ENCODE measurements around the gene APBA2.

Gene APBA2

GRCh38 chr15:29122506-29122905 lies 236.7 kb downstream of the APBA2 start:
- Histone ChIP-seq H3K4me1 (ENCODE audit: insufficient read depth, low read length, severe bottlenecking) (no peaks in the 10 kb centered on the region), H3K4me3 (ENCODE audit: low read depth, low read length, poor library complexity, severe bottlenecking) (no peak overlapping the region), H3K9me2 (ENCODE audit: low read depth, low read length) (no peaks in the 10 kb centered on the region), H3K9me3 (ENCODE audit: low read length) (no peaks in the 10 kb centered on the region), H3F3A (ENCODE audit: insufficient read depth, low read length) (no peaks in the 10 kb centered on the region), H3K27me3 (ENCODE audit: insufficient read depth, low read length) (no peaks in the 10 kb centered on the region), H2AFZ (ENCODE audit: low read length) (no peak overlapping the region), H3K27ac (ENCODE audit: low read depth, low read length, poor library complexity, severe bottlenecking) (no peak overlapping the region), H4K20me1 (ENCODE audit: insufficient read depth, low read length) (no peaks in the 10 kb centered on the region), H3K4me2 (ENCODE audit: low read length) (no peak overlapping the region), H3K79me2 (ENCODE audit: insufficient read depth, low read length) (no peaks in the 10 kb centered on the region), H3K36me3 (ENCODE audit: insufficient read depth, low read length) (no peaks in the 10 kb centered on the region), H3K9ac (ENCODE audit: low read length) (no peak overlapping the region)
- TF ChIP-seq EZH2 (IDR thresholded peaks at IDR 0.05; ENCODE audit: borderline replicate concordance, low read length), result no peak
- TF ChIP-seq, protein P1, sequence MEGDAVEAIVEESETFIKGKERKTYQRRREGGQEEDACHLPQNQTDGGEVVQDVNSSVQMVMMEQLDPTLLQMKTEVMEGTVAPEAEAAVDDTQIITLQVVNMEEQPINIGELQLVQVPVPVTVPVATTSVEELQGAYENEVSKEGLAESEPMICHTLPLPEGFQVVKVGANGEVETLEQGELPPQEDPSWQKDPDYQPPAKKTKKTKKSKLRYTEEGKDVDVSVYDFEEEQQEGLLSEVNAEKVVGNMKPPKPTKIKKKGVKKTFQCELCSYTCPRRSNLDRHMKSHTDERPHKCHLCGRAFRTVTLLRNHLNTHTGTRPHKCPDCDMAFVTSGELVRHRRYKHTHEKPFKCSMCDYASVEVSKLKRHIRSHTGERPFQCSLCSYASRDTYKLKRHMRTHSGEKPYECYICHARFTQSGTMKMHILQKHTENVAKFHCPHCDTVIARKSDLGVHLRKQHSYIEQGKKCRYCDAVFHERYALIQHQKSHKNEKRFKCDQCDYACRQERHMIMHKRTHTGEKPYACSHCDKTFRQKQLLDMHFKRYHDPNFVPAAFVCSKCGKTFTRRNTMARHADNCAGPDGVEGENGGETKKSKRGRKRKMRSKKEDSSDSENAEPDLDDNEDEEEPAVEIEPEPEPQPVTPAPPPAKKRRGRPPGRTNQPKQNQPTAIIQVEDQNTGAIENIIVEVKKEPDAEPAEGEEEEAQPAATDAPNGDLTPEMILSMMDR (IDR thresholded peaks at IDR 0.05; ENCODE audit: low read length), result no peak

- no peaks in the 10 kb centered on the region for H3K9me2 ChIP-seq (ENCODE audit: low read depth, low read length)
- H3K9ac ChIP-seq (ENCODE audit: low read length), result no peak overlapping the region
- no peak overlapping the region for H3K4me3 ChIP-seq (ENCODE audit: low read depth, low read length, poor library complexity, severe bottlenecking)
- H3K36me3 ChIP-seq (ENCODE audit: insufficient read depth, low read length), result no peaks in the 10 kb centered on the region
- H3K79me2 ChIP-seq (ENCODE audit: insufficient read depth, low read length), result no peaks in the 10 kb centered on the region
- no peaks in the 10 kb centered on the region for H3F3A ChIP-seq (ENCODE audit: insufficient read depth, low read length)
- no peaks in the 10 kb centered on the region for H3K4me1 ChIP-seq (ENCODE audit: insufficient read depth, low read length, severe bottlenecking)
- no peaks in the 10 kb centered on the region for H3K27me3 ChIP-seq (ENCODE audit: insufficient read depth, low read length)
- TF ChIP-seq, protein P1 (IDR thresholded peaks at IDR 0.05; ENCODE audit: low read length), result no peak
- no peak overlapping the region for H2AFZ ChIP-seq (ENCODE audit: low read length)
- H3K4me2 ChIP-seq (ENCODE audit: low read length), result no peak overlapping the region
- no peaks in the 10 kb centered on the region for H3K9me3 ChIP-seq (ENCODE audit: low read length)
- H4K20me1 ChIP-seq (ENCODE audit: insufficient read depth, low read length), result no peaks in the 10 kb centered on the region
- no peak overlapping the region for H3K27ac ChIP-seq (ENCODE audit: low read depth, low read length, poor library complexity, severe bottlenecking)
These were observed 237.4 kb downstream of the APBA2 start for GRCh38 chr15:29123171-29123570.

DNA sequence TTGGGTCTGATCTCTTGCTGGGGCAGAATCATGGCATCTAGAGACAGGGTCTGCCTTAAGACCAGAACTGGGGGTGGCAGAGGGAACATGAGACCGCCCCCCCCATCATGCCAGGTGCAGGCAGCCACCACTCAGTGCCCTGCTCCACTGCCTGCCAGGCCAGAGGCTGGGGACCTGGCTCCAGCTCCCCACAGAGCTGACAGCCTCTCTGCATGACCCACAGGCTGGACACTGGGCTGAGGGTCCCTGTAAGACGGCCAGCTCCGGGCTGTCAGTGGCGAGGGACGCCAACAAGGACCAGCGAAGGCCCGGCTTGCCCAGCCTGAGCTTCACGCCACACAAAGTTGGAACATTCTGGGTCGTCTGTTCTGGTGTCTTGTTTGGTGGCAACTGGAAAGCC lies 238.2 kb downstream of the APBA2 start:
- Histone ChIP-seq H3K79me2 (ENCODE audit: insufficient read depth, low read length) (no peaks in the 10 kb centered on the region), H3F3A (ENCODE audit: insufficient read depth, low read length) (no peaks in the 10 kb centered on the region), H3K36me3 (ENCODE audit: insufficient read depth, low read length) (no peaks in the 10 kb centered on the region), H3K9me3 (ENCODE audit: low read length) (no peaks in the 10 kb centered on the region), H3K9me2 (ENCODE audit: low read depth, low read length) (no peaks in the 10 kb centered on the region), H3K4me3 (ENCODE audit: low read depth, low read length, poor library complexity, severe bottlenecking) (no peak overlapping the region), H3K4me2 (ENCODE audit: low read length) (no peak overlapping the region), H3K27me3 (ENCODE audit: insufficient read depth, low read length) (no peaks in the 10 kb centered on the region), H4K20me1 (ENCODE audit: insufficient read depth, low read length) (no peaks in the 10 kb centered on the region), H2AFZ (ENCODE audit: low read length) (no peak overlapping the region), H3K4me1 (ENCODE audit: insufficient read depth, low read length, severe bottlenecking) (no peaks in the 10 kb centered on the region), H3K27ac (ENCODE audit: low read depth, low read length, poor library complexity, severe bottlenecking) (no peak overlapping the region), H3K9ac (ENCODE audit: low read length) (no peak overlapping the region)
- TF ChIP-seq EZH2 (IDR thresholded peaks at IDR 0.05; ENCODE audit: borderline replicate concordance, low read length), result no peak
- TF ChIP-seq, protein P1 (IDR thresholded peaks at IDR 0.05; ENCODE audit: low read length), result no peak

Data from OCI-LY1 (cell line).